Skin epidermis (tissue), 12 donors: ENCODE results near the gene CELSR1.
A peak's percentile ranks its signal among the peaks of the same experiment; 100 is the strongest.

ENCODE experiments used
- H3K27ac ChIP-seq, 21 experiments: fragments of 200-600 bp; sonication (generic) in 11 of 21; one replicate each; pipeline ENCODE4 v1.5.0; 2020; ENCODE audit warnings: mild to moderate bottlenecking in 3 of 21, inconsistent platforms in 2 of 21, moderate library complexity in 2 of 21
- H3K4me3 ChIP-seq, 7 experiments: fragments of 200-600 bp; sonication (generic) in 2 of 7; one replicate each; pipeline ENCODE4 v1.5.0; 2020; ENCODE audit warnings: inconsistent platforms in 2 of 7, mild to moderate bottlenecking in 2 of 7, moderate library complexity in 1 of 7

The CELSR1 gene

DNA sequence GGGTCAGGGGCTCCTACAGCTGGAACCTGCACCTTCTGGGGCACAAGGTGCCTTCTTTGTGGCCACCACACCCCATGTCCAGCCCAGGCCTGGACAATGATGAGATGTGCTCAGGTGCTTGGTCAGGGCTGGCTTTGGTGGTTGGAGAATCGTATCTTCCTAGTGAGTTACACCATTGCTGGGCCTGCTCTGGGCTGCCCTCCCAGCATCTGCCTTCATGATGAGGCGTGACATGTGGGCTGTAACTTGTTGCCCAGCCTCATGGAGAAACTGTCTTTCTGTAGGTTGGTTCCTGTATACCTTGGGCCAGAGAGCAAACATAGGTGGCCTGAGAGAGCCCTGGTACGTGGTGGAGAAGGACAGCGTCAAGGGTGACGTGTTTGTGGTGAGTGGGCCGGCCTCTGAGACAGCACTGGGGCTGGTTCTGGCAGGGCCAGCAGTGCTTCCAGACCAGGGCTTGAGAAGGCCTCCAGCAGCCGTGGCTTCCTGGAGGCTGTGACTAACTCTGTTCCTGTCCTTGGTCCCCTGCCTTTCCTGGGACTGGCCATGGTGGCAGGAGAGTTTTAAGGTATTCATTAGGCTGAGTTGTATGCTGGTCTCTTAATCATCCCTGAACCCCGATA, 183.8 kb downstream of the CELSR1 start:
- no peak overlapping the region for H3K4me3 ChIP-seq
- H3K27ac ChIP-seq = peak overlapping the region in 3 of 21 experiments; percentile 29 to 54 (median 31)

DNA sequence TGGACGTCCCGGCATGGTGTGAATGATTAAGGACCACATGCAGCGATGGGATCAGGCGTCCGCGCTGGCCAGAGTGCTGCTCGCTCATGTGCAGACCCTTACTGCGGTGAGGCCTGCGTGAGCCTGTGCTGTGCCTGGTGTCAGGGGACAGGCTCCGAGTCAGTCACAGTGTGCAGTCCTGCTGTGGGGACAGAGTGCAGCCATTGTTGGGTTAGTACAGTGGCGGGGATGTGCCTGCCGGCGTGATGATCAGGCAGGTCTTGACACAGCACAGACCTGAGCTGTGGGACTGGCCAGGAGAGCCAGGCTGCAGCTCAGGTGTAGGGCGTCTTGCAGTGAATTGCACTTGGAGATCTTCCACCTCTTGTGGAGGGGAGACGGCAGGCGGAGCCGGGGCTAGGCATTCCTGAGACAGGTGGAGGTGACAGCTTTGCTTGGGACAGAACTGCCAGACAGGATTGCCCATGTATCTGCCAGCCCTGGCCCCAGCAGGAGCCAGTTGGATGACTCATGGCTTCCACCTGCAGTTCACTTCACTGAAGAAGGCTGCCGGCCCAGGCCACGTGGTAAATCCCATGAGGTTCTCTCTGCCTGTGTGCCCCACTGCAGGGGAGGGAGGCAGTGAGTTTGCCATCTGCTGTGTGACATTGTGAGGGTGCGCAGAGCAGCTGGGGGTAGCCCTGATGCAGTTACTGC, 184.6 kb downstream of the CELSR1 start:
- H3K4me3 ChIP-seq = no peak overlapping the region
- H3K27ac ChIP-seq = peak overlapping the region in 3 of 21 experiments; percentile 29 to 54 (median 31)

DNA sequence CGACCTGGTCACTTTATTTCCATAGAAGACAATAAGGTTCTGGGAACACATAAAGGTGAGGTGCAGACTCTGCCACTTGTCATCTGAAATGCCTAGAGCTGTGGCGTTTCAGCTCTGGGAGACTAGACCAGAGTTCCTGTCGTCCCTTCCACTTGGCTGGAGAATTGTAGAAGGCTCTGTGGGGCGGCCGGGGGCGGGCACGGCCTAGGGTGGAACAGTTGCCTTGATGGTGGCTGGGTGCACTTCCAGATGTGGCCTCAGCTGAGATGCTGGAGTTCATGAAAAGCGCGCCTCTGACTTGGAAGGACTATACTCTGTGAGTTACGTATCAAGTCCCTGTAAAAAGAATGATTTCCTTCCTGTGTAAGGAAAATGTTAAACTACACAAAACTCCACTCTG, 185.1 kb downstream of the CELSR1 start:
- Histone ChIP-seq H3K4me3 (no peak overlapping the region), H3K27ac (no peak overlapping the region)

DNA sequence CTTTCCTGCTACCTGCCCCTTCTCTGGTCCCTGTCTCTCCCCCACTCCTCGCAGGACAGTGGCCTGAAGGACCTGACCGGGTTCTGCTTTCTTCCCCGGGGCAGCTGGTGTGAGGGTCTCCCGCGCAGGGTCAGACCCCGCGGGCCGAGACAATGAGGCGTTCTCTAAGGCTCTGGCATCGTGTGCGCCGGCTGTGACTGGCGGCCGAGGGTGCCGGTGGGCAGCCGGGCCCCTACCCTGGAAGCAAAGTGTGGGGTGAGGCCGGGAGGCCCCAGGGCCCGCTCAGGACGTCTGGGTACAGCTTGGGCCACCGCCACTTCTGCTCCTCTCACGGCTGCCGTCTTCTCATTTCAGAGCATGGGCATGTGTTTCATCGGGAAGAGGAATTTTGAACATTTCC, 185.7 kb downstream of the CELSR1 start:
- Histone ChIP-seq H3K27ac (no peak overlapping the region), H3K4me3 (no peak overlapping the region)

DNA sequence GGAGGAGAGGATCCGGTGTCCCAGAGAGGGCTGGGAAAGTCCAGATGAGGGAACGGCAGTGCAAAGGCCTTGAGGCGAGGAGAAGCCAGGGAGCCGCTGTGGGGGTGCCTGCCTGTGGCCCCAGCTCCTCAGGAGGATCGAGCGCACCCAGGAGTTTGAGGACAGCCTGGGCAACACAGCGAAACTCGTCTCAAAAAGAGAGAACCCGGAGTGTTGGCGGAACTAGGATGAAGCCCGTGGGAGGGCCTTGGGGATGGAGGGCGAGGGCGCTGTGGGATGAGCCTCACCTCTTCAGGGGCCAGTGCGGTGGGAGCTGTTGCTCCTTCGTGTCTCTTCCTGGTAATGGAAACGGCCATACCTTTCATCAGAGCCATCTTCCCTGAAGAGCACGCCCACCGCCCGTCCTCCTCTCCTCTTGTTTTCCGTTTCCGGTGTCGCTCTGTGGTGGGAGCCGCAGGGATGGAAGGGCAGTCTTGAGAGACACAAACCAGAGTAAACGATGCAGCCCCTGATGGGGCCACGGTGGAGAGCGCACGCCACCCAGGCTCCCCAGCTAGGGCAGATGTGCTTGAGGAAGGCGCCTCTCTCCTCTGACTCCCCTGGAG, 186.2 kb downstream of the CELSR1 start:
- H3K27ac ChIP-seq = no peak overlapping the region
- H3K4me3 ChIP-seq = no peak overlapping the region

DNA sequence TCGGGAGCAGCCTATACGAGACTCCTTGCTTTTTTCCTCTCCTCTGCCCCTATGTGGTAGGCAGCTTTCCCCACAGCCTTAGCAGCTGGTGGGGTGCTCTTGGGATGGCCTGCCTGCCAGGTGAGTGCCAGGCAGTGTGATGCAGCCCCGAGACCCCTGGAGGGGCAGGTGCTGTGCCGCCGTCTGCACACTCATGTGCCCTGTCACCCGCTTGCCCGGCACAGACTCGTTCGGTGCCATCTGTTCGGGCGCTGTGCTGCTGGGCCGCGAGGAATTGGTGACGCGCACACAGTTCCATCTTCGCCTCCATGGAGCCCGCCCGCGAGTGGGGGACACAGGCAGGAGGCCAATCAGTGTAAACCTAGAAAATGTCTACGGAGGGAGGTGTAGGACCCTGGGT, 186.8 kb downstream of the CELSR1 start:
- Histone ChIP-seq H3K27ac (no peak overlapping the region), H3K4me3 (no peak overlapping the region)

DNA sequence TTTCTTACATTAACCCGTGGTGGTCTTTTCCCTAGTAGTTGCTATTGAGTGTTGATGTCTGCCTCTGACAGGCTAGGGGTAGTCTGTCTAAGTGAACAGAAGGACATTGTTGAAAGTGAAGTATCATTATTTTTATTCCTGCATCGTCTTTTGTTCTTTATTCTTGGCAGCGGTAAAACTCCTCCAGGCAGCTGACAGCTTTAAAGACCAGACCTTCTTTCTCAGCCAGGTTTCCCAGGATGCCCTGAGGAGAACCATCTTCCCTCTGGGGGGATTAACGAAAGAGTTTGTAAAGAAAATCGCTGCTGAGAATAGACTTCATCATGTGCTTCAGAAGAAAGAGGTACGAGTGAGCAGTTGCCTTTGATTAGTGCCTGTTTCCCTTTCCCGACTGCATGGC, 187.3 kb downstream of the CELSR1 start:
- Histone ChIP-seq H3K4me3 (no peak overlapping the region), H3K27ac (no peak overlapping the region)

DNA sequence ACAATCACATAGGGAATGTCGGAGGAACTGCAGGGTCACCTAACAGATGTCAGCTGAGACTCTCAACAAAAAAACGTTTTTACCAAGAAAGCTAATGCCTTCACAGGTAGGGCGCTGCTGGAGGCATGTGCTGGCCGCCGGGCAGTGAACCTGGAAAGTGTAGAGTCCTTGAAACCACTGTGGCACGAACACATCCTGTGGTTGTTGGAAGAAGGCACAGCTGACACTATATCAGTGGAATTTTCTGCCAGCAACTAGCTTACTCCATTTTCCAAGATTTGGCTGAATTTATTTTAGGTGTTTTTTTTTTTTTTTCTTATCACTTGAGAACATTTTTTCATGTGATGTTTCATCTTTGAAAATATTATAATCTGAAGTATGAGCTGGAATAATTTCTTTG, 187.7 kb downstream of the CELSR1 start:
- Histone ChIP-seq H3K27ac (no peak overlapping the region), H3K4me3 (no peak overlapping the region)

DNA sequence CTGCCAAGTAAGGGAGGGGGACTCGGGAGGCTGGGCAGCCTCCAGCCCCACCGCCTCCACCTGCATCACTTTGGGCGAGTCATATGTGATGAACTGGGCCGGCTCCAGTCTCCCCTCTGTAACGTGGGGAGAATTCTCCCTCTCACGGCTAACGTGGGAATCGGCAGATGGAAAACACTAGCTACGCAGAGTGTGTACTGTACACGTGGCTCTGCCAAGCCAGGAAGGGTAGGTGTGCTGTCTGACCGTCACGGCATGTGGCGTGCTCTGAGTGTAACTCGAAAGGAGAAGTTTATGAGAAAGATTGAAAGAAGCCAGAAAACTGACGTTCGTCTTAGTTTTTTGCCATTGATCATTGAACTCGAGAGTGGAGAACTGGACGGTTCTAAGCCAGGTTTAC, 188.2 kb downstream of the CELSR1 start:
- Histone ChIP-seq H3K27ac (no peak overlapping the region), H3K4me3 (no peak overlapping the region)

DNA sequence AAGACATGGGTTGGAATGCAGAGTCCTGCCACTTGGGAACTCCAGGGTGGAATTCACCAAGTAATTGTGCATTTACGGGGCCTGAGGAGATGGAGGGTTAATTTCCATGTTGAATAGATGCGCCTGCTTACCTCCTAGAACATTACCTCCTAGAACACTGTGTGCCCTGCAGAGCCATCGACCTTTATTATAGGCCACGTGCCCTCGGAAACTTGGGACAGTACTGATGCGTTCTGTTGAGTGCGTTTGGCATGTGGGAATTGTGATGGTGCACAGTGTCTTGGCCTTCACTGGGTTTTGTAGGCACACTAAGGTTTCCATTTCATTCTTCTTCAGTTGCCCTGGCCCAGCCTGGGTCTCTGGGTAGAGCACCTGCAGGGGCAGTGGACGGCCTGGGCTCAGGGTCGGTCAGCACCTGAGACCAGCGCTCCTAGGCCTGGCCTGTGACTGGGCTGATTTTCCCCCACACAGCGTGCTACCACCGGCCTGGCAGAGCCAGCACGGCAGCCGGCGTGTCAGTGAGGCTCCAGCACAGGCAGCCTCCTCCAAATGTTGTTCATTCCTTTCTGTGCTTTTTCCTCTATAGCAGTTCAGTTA, 189.2 kb downstream of the CELSR1 start:
- Histone ChIP-seq H3K4me3 (no peak overlapping the region), H3K27ac (no peak overlapping the region)

DNA sequence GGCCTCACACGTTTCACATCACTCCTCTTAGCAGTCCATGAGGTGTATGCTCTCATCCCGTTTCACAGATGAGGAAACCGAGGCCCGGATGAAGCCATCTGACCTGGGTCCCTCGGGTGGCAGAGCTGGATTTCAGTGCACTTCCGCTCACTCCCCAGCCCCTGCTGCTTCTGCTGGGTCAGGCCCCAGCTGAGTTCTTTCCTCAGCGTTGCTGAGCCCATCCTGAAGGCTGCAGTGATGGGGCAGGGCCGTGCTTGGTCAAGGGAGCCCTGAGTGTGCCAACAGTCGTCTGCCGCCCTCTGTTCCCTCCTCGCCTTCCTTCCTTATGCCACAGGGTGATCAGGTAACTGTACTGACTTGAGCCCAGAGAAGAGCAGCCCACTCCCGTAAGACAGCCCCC, 189.8 kb downstream of the CELSR1 start:
- no peak overlapping the region for H3K27ac ChIP-seq

DNA sequence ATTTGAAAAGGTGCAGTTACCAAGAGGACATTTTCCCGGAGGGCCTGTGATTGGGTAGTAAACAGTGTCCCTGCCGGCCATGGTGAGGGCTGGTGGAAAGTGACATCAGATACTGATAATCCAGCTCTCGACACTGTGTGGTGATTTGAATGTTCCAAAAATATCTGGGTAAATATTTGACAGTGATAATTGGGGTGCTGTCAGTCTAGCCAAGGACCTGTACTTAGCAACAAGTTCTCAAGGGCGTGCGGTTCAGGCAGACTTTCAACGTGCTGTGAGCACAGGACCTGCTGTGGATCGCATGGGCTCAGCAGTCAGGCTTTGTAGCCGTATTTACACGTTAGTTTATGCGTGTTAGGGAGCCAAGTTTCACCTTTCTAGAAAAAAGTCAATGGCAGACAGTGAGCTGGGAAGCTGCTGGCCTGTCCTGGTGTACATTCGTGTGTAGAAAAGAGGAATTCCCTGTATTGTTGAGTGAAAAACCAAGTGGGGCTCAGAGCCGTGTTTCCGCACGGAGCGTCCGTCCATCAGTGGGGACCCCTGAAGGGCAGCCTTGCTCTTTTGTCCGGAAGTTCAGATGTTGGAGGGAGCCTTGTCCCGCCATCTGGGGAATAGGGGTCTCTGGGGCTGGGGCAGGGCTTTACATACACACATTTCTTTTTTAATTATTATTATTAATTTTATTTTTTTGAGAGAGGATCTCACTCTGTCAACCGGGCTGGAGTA, 190.6 kb downstream of the CELSR1 start:
- no peak overlapping the region for H3K27ac ChIP-seq
- no peak overlapping the region for H3K4me3 ChIP-seq

More for the DNA sequence above, 189.8 kb downstream of the CELSR1 start:
- H3K4me3 ChIP-seq = no peak overlapping the region

DNA sequence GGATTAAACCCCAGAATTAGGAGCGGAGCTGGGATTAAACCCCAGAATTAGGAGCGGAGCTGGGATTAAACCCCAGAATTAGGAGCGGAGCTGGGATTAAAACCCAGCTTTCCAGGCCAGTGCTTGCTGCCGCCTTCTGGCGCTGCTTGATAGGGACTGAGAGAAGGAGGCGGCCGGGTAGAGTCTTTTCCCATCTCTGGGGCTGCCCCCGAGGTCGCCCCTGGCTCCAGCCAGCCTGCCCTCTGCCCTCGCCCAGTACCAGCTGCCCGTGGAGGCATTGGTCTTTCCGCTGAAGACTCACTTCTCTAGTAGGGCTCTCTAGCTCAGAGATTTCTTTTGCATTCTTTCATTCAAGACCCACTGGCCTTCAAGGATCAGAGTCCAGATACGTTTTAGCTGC, 196.7 kb downstream of the CELSR1 start:
- H3K4me3 ChIP-seq = no peak overlapping the region
- no peak overlapping the region for H3K27ac ChIP-seq

DNA sequence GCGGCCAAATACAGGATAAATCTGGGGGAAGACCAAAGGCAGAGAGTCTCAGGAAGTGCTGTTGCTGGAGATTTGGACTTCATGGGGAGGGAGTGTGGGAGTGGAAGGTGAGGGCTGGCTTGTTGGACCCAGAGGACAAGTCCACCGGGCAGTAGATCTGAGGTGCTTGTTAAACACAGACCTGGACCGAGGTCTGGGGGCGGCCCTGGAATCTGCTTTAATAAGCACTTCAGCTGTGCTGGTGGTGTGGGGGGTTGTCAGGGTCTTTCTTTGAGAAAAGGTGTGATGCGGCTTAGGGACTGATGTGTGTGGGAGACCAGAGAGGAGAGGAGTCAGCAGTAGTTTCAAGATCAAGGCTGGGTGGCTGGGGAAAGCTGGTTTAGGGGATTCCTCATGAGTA, 197.5 kb downstream of the CELSR1 start:
- Histone ChIP-seq H3K27ac (no peak overlapping the region), H3K4me3 (no peak overlapping the region)

DNA sequence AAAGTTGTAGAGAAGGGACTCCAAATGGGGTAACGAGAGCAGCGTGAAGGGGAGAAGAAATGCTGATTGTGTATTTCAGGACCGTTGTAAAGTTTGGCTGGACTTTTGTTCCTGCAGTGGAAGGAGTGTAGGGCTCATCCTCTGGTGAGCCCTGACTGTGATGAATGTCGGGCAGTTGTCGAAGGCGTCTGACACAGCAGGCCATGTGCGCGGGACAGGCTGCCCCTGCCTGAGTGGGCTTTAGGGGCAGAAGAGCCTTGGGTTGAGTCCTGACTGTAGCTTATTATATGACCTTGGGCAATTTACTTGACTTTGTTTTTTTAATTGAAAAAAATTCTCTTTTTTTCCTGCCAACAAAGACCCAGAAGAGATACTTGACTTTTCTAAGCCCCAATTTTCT, 198.8 kb downstream of the CELSR1 start:
- no peak overlapping the region for H3K27ac ChIP-seq
- H3K4me3 ChIP-seq = no peak overlapping the region

DNA sequence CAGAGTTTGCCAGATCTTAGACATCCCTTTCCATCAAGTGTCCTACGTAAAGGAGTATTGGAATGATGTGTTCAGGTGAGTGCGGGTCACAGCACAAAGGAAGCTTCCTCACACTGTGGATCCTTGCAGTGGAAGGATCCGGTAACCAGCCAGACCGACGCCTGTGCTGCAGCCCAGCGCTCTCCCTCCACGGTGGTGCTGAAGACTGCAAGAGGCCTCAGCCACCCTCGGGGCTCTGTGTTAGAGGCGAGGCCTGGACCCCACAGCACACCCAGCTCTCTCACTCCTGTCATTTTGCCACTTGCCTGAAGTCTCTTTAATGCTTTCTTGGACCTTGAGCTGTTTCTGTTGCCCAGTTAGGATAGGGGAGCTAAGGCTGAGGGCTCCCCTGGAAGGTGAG, 199.6 kb downstream of the CELSR1 start:
- Histone ChIP-seq H3K27ac (no peak overlapping the region), H3K4me3 (no peak overlapping the region)

DNA sequence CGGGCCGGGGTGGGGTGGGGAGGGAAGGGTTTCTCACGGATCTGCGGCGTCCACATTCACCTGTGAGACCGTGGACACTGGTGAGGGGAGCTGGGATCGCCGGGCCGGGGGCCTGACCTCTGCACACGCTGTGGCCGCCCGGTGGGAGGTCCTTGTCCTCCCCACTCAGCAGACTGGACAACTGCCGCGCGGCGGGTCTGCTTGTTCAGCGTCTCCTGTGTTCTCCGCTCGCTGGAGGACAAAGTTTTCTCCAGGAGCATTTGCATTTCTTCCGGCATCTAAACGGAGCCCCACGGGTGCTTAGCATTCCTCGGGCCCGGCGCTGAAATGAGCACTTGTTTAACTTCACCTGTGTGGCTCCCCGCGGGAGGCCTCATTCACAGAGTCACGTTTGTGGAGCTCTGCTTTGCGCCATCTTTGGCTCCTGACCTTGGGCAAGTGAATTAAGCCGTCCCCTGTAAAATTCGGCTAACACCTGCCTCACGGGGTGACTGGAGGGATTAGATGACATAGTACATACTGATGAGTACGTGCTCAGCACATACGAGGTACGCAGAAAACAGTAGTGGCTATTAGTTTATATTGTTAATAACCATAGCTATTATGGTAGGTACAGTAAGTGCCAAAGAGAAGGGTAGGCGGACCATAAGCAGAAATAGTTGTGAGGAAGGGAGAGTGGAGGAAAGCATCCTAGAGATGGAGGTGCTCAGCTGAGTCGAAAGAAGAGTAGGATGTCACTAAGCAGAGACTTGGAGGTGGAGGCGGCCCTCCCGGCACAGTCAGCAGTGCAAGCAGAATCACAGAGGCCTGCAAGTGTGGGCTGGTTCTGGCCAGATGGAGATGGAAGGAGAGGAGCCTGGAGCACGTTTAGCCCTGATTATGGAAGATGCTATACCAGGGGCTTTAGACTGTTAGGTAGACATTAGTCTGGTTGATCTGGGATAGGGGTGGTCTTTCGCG, 201.0 kb downstream of the CELSR1 start:
- Histone ChIP-seq H3K27ac (peak overlapping the region; percentile 64 to 98 (median 94)), H3K4me3 (peak overlapping the region; percentile 69 to 97 (median 86))

DNA sequence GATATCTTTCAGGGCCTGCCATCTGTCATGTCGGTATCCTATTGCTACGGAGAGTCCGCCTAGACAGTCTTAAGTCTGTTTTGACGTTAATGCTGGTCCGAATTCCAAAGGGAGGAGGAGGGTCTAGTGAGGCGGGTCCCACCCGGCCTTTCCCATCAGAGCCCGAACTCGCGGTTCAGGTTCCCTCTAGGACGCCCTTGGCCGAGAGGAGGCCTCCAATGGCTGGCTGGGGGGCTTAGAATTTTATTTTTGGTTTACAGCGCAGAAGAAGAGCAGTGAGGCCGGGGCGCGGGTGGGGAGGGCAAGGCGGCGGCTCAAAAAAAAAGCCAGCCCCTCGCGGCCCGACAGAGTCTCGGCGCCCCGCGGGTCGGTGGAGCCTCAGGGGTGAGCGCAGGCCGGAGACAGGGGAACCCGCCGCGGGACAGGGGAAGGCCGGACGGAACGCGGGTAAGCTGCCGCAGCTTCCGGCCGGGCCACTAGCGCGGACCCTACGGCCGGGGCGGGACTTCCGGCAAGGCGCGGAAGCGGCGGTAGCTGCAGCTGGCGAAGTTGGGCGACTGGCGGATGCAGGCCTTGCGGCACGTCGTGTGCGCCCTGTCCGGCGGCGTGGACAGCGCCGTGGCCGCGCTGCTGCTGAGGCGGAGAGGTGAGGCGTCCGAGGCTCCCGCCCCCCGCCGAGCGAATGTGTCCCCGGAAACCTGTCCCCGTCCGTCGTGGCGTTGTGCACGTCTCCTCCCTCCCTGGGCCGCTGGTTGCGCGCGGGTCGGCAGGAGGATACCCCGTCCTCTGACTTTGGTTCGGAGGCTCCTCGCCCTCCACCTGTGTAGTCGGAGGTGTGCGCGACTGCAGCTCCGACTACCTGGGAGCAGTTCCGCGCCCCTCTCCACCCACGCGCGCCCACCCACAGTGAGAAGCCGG, 202.0 kb downstream of the CELSR1 start, which contains the start of gene TRMU:
Gene TRMU, plus strand, starts transcription at position 514 of the 918 bp plus-strand sequence. Its CDS starts 51 bp downstream, at position 565.
- peak within 1 kb of the TSS; percentile 69 to 97 (median 86) for H3K4me3 ChIP-seq
- H3K27ac ChIP-seq = peak within 1 kb of the TSS; percentile 64 to 98 (median 94)
